Fibroblast of upper back skin (primary cell): Measurements from ENCODE around the gene TXNDC8.

Source experiments
- DNase-seq: peaks from one replicate; pipeline ENCODE4 v3.0.0-alpha.2; 2013

Gene TXNDC8

DNA sequence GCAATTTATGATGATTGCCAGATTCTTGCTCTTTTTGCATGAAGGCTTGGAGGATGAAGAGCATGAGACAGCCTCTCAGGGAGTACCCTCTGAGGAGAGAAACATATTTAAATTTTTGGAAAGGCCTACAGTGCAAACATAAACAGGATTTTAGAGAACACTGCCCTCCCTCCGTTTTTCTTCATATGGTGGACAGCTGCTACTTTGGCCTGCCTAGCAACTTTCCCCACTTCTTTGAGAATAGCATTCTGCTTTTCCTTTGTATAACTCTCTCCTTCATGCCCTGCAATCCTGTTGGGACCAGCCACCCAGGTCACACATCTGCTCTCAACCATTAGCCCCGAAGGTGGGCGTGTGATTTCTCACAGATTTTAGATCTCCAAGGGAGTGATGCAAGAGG is 60.9 kb downstream of the TXNDC8 start:
- DNase-seq, result no peak

DNA sequence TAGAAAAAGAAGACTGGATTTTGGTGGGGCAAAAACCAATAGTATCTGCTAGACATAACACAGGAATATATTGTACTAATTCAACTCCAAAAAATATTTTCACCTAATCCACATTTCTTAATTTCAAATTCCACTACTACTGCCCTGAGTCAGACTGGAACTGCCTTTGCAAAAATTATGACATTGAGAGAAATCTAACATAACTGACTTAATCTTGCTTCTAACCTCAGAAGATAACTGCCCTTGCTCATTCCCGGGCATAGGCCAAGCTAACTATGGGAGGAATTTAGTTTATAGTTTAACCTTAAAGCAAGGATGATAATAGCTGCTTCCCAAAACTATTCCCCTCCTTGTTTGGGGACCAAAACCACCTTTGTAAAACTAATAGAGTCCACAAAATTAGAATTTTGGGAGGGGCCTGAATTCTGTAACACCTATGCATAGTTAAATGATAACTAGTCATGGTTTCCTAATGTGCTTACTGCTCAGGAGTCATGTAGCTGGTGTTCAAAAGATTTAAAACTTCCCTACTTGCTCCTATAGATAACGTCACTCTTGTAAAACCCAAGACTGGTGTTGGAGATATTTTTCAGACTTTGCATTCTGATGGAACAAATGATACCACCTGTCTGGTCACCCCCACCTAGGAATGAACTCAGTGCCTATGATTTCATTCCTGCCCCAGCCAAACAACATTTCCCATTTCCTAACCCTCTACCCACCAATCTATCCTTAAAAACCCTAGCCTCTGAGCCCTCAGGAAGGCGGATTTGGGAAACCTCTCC is 67.3 kb downstream of the TXNDC8 start:
- DNase-seq, result no peak

DNA sequence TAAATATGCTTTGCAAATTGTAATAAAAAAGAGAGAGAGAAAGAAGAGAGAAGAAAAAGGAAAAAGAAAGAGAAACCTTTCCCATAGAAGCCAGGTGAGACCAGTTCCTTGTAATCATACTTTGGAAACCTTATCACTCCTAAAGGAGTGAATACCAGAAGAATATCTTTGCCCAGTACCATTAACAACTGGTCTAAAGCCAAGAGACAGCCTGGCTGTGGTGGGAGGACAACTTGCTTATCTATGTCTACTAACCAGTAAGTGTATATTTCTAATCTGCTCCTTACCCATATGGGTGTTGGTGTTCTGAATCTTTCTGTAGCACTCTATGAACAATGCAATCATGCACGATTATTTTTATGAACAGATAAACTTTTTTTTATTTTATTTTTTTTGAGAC is 70.9 kb downstream of the TXNDC8 start:
- DNase-seq, result no peak

DNA sequence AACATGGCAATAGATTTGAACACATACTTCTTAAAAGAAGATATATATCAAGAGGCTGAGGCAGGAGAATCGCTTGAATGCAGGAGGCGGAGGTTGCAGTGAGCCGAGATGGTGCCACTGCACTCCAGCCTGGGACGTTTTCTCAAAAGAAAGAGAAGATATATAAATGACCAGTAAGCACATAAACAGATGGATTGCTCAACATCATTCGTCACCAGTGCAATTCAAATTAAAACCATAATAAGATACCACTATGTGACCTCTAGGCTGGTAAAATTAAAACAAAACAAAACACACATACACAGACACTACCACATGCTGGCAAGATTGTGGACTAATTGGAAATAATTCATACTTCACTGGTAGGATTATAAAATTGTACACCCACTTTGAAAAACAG is 76.0 kb downstream of the TXNDC8 start:
- DNase-seq, result no peak

DNA sequence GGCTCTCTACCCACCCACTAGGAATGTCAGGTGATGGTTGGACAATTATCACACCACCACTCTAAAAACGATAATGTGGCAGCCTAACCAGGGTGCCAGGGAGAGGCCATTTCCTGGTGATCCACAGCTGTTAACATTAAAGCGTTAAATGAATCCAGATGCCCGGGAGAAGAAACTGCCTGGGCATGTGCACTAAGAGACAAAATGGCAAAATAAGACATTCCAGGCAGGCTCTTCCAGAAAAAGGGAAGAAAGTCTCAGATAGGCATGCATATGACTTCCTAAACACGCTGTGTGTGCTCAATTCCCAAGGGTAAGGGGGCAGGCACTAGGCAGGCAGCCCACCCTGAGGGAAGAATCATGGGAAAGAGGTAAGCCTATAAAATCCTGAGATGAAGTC is 76.8 kb downstream of the TXNDC8 start:
- no peak for DNase-seq

DNA sequence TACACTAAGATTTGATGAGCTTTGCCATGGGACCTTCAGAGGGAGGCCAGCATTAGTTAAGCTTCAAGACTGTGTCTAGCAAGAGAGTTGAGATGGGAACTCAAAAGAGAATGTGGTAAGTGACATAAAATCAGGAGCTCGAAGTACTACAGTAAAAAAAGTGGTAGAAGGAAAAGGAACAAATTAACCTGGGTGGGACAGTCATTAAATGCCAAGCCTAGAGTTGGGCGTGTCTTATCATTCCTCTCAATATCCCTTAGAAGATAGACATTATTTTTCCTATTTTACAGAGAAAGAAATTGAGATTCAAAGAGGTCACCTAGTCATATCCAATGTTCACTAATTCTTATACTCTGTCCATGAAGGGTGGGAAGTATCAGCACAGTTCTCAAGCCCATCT is 78.1 kb downstream of the TXNDC8 start:
- DNase-seq, result no peak

DNA sequence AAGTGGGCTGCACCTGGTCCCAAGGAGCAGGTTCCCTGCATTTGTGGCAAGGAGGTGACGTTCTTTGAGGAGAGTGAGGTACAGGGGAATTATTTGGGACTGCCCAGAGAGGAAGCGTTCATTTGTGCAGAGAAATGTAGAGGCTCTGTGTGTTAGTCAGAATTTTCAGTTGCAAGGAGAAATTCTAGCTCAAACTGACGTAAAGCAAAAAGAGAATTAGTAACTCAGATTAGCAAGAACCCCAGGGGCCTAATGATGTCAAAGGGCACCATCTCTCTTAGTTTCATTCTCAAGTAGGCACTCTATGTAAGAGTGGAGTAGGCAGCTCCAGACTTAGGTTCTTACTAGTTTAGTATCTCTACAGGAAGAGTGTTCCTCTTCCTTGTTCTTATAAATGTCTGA is 79.0 kb downstream of the TXNDC8 start:
- DNase-seq, result no peak

DNA sequence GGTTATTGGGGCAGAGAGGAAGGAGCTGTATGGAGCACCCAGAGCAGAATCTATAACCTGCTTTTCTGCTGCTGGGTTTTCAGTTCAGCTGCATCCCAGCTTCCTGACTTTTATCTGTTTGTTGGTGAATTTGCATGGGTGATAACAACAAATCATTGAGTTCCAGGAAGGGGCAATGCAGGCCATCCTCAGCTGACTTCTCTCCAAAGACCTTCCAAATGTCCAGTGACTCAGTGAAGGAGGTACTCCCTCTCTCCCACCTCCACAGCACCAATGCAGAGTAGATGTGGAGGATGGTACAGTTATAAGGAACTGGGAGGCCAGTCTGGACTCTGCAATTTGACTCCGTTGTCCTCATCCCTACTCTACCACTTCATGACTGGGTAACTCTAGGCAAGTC is 79.7 kb downstream of the TXNDC8 start:
- no peak for DNase-seq

DNA sequence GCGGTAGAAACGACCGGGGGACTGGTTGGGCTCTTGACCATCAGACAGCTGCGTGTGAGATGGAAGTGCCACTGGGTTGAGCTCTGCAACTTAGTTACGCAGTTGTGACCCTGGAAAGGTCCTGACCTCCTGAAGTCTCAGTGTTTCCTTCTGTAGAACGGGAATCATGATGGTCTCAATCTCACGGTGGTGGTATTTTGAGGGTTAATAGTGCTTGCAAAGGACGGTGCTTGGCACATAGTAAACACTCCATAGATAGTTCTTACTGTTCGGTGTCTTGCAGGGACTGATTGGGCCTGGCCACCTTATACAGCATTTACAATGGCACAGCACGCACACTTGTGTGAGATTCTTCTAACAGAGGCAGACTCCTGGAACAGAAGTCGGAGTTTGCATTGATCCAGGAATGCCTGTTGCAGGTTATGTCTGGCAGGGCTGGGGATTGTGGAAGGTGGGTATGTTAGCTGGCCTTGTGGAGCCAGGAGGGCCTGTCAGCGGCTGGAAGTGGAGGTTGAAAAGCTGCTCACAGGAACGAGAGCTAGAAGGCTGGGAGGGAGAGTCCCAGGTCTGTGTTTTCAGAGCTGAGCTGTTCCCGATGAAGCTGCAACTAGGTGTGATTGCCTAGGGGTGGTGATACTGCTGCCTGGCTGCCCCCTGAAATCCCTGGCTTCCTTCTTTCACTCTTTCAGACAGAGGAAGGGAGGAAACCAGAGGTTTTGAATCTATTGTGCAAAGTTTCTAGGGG is 80.4 kb downstream of the TXNDC8 start:
- no peak for DNase-seq

DNA sequence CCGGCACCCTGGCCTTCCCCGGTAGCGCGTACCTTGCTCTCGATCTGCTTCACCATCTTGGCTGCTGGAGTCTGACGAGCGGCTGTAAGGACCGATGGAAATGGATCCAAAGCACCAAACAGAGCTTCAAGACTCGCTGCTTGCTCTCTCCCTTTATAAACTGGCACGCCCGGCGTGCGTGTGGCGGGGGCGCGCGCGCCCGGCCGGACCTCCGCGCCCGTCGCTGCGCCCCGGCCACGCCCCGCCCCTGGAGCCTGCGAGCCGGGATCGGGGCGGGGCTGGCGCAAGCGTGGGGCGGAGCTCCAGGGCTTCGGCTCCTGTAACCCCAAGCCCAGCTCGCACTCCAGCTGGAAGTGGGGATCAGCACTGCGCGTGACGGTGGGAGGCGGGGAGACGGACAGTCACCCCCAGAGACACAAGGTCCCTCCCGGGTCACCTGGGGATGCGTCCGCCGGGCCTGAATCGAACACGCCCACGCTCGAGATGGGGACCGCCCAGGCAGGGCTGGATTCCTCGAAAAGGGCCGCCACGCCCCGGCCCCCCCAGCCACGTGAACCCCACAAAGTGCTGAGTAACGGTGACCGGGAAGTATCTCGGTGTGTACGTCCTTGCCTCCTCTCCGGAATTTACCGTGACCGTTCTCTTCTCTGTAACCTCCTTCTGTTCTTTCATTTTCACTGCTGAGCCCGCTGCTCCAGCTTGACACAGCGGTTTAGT is 81.1 kb downstream of the TXNDC8 start, which contains the start of gene TXN:
TXN (minus strand) TSS at position 128 of the 717 bp plus-strand sequence; CDS start at position 56, 72 bp downstream.
- peak; percentile 88 for DNase-seq

DNA sequence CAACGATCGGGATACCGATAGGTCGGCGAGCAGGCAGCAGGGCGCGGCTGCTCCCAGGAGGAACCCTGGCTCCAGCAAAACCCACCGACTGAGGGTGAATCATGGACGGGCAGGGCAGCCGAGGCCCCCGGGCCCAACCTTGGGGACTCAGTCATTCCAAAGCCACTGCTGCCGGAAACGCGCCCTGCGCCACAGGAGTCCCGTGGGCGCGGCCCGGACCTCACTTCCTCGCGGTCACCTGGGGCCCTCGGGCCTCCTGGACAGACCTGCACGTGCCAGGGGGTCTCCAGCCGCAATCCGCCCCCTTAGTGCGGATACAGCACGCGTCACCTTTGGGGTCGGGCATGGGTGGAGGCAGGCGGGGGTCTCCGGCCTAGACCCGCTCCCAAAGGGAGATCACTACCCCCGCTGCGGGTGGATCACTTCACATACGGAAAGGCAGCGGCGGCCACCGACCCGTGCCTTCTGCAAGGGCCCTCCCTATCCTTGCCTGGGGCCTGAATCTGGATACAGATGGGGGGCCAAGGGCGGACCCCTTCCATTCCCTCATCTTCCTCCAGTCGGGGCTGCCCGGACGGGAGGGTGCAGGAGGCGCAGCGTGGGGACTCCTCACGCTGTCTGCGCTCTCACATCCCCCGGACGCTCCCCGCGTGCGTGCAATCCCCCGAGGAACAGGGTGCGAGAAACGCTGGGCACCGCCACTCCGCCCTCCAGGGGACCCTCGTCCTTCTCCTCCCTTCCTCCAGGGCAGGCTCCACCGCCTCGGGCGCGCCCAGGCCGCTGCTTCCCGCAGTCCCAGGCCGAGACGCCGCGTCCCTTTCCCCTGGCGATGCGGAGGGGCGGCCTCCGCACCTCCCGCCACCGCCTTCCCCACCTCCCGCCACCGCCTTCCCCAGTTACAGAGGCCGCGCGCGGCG is 81.9 kb downstream of the TXNDC8 start:
- DNase-seq, result peak; percentile 31

DNA sequence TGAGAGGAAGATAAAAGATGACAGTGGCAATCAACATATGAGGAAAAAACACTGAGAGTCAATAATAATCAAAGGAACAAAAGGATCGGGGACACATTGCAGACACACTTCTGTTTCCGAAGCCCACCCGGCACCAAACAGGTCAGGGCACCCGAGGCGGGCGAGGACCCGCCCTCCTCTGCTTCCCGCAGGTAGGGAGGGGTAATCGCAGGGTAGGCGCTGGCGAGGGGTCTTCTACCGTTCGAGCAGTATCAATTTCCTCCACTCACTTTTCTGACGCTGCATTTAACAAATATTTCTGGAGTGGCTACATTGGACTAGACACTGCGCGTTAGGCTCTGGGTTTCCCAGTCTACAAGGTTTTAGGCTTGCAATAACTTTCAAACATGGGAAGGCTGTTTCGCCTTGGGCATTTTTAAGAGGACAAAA is 82.6 kb downstream of the TXNDC8 start:
- DNase-seq, result no peak

DNA sequence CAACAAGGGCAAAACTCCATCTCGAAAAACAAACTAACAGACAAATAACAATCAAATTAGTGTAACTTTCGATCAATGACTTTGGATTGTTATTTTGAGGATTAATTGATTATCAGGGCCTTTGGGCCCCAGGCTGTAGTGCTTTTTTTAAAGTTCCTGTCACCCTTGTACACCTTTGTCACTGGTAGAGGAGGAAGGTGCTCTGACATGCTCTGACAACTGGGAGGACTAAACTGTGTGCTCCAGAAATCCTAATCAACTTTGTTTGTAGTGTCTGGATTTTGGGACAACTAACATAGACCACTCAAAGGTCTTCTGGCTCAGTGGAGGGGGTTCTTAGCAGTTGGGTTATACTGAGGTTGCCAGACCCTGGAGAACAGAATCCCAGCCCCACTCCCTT is 83.2 kb downstream of the TXNDC8 start:
- no peak for DNase-seq
